ENCODE measurements around the gene EML4.

Gene EML4

GRCh38 chr2:42281416-42282081, 112.4 kb downstream of the EML4 start:
- TF ChIP-seq CTCF (IDR thresholded peaks at IDR 0.05; ENCODE audit: low read depth, low read length, missing control alignments) = no peak
- DNase-seq (ENCODE audit: extremely low read depth, low read depth) = no peak
- H3K4me3 ChIP-seq (replicated peaks; ENCODE audit: low read depth, low read length) = no peak overlapping the region

- no peak for TF ChIP-seq CTCF (IDR thresholded peaks at IDR 0.05; ENCODE audit: low read depth, low read length, missing control alignments)
- DNase-seq (ENCODE audit: extremely low read depth, low read depth) = no peak
- no peak overlapping the region for H3K4me3 ChIP-seq (replicated peaks; ENCODE audit: low read depth, low read length)
Measured at GRCh38 chr2:42284019-42284418, 114.9 kb downstream of the EML4 start.

- no peak overlapping the region for H3K4me3 ChIP-seq (replicated peaks; ENCODE audit: low read depth, low read length)
- no peak for TF ChIP-seq CTCF (IDR thresholded peaks at IDR 0.05; ENCODE audit: low read depth, low read length, missing control alignments)
- DNase-seq (ENCODE audit: extremely low read depth, low read depth) = no peak
Measured at GRCh38 chr2:42286268-42286946, 117.3 kb downstream of the EML4 start.

GRCh38 chr2:42288811-42289210, 119.7 kb downstream of the EML4 start:
- TF ChIP-seq CTCF (IDR thresholded peaks at IDR 0.05; ENCODE audit: low read depth, low read length, missing control alignments) = no peak
- no peak overlapping the region for H3K4me3 ChIP-seq (replicated peaks; ENCODE audit: low read depth, low read length)
- DNase-seq (ENCODE audit: extremely low read depth, low read depth) = no peak

GRCh38 chr2:42289222-42289621, 120.1 kb downstream of the EML4 start:
- no peak for TF ChIP-seq CTCF (IDR thresholded peaks at IDR 0.05; ENCODE audit: low read depth, low read length, missing control alignments)
- no peak overlapping the region for H3K4me3 ChIP-seq (replicated peaks; ENCODE audit: low read depth, low read length)

GRCh38 chr2:42290005-42290404, 120.9 kb downstream of the EML4 start:
- DNase-seq (ENCODE audit: extremely low read depth, low read depth) = no peak
- TF ChIP-seq CTCF (IDR thresholded peaks at IDR 0.05; ENCODE audit: low read depth, low read length, missing control alignments) = no peak
- no peak overlapping the region for H3K4me3 ChIP-seq (replicated peaks; ENCODE audit: low read depth, low read length)

More at GRCh38 chr2:42289222-42289621, 120.1 kb downstream of the EML4 start:
- DNase-seq (ENCODE audit: extremely low read depth, low read depth) = no peak

All from HFF-Myc (cell line).